Brain microvascular endothelial cell (primary cell): ENCODE results near the gene DNAH17.
A peak's percentile ranks its signal among the peaks of the same experiment; 100 is the strongest.

Experiments
- DNase-seq: peaks from one replicate; pipeline ENCODE4 v3.0.0-alpha.2; 2020
- H3K27ac ChIP-seq: fragments of 250-450 bp; sonication (Bioruptor Pico); 2 replicates; pipeline ENCODE4 v1.5.1; 2020; ENCODE audit warnings: mild to moderate bottlenecking, moderate library complexity
- H3K27me3 ChIP-seq: fragments of 250-450 bp; sonication (Bioruptor Pico); replicated peaks from 2 replicates; pipeline ENCODE4 v1.5.1; 2020; ENCODE audit warnings: mild to moderate bottlenecking
- H3K36me3 ChIP-seq: fragments of 250-450 bp; sonication (Bioruptor Pico); replicated peaks from 2 replicates; pipeline ENCODE4 v1.5.1; 2020; ENCODE audit warnings: mild to moderate bottlenecking
- H3K4me3 ChIP-seq: 2 replicates; pipeline ENCODE4 v1.5.1; 2011; ENCODE audit warnings: low read depth, mild to moderate bottlenecking, control low read depth, low read length, moderate library complexity
- in situ Hi-C: cut with HindIII; loops from 2 replicates; pipeline ENCODE4 v1.10.0; 2017; ENCODE audit warnings: low sequenced_read_pairs, low pct_ligation_motif_present
- TF ChIP-seq, protein P1 (sequence below): IDR thresholded peaks from 2 replicates; pipeline ENCODE4 v1.5.1; 2011; ENCODE audit warnings: low read depth, mild to moderate bottlenecking, moderate library complexity, low read length, control low read depth, inconsistent platforms; ENCODE audit errors: missing control alignments

DNAH17 gene

GRCh38 chr17:78499715-78500540 lies 77.3 kb downstream of the DNAH17 start:
- no peak for DNase-seq
- in situ Hi-C loops = loop anchor here (25.0 kb wide), 1 partner anchor 212 kb away; no protein-coding TSS in a partner anchor
- Histone ChIP-seq H3K27ac (no peak overlapping the region), H3K36me3 (no peaks in the 10 kb centered on the region), H3K27me3 (no peaks in the 10 kb centered on the region), H3K4me3 (no peak overlapping the region)
- TF ChIP-seq, protein P1, sequence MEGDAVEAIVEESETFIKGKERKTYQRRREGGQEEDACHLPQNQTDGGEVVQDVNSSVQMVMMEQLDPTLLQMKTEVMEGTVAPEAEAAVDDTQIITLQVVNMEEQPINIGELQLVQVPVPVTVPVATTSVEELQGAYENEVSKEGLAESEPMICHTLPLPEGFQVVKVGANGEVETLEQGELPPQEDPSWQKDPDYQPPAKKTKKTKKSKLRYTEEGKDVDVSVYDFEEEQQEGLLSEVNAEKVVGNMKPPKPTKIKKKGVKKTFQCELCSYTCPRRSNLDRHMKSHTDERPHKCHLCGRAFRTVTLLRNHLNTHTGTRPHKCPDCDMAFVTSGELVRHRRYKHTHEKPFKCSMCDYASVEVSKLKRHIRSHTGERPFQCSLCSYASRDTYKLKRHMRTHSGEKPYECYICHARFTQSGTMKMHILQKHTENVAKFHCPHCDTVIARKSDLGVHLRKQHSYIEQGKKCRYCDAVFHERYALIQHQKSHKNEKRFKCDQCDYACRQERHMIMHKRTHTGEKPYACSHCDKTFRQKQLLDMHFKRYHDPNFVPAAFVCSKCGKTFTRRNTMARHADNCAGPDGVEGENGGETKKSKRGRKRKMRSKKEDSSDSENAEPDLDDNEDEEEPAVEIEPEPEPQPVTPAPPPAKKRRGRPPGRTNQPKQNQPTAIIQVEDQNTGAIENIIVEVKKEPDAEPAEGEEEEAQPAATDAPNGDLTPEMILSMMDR = no peak

DNA sequence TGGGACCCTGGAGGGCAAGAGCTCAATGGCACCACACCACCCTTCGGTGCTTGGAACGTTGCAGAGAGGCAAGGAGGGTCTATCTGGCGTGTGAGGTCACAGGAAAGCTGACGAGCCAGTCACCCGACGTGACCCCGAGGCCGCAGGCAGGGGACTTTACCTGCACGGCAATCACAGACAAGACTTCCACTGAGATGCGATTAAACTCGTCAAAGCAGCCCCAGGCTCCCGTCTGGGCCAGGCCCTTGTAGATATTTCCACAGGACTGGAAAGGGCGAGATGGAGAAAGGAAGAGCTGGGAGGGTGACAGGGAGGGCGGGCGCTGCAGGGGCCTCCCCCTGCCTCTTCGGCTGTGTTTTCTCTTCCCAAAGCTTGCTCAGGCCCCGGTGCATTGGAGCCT lies 78.3 kb downstream of the DNAH17 start:
- no peak overlapping the region for H3K27ac ChIP-seq
- no peak overlapping the region for H3K4me3 ChIP-seq
- H3K36me3 ChIP-seq = no peaks in the 10 kb centered on the region
- in situ Hi-C loops = loop anchor here (25.0 kb wide), 1 partner anchor 213 kb away; no protein-coding TSS in a partner anchor
- TF ChIP-seq, protein P1 = no peak
- no peak for DNase-seq
- no peaks in the 10 kb centered on the region for H3K27me3 ChIP-seq

GRCh38 chr17:78497115-78497540 lies 80.1 kb downstream of the DNAH17 start:
- TF ChIP-seq, protein P1 = peak; percentile 90
- H3K4me3 ChIP-seq = no peak overlapping the region
- no peaks in the 10 kb centered on the region for H3K36me3 ChIP-seq
- DNase-seq = peak; percentile 73
- no peak overlapping the region for H3K27ac ChIP-seq
- H3K27me3 ChIP-seq = no peaks in the 10 kb centered on the region
- in situ Hi-C loops = loop anchor here (25.0 kb wide), 1 partner anchor 215 kb away; no protein-coding TSS in a partner anchor

GRCh38 chr17:78496311-78496710 lies 80.9 kb downstream of the DNAH17 start:
- in situ Hi-C loops = loop anchor here (25.0 kb wide), 1 partner anchor 216 kb away; no protein-coding TSS in a partner anchor
- no peak for DNase-seq
- TF ChIP-seq, protein P1 = no peak
- no peak overlapping the region for H3K4me3 ChIP-seq
- no peak overlapping the region for H3K27ac ChIP-seq
- H3K27me3 ChIP-seq = no peaks in the 10 kb centered on the region
- no peaks in the 10 kb centered on the region for H3K36me3 ChIP-seq

- H3K36me3 ChIP-seq = no peaks in the 10 kb centered on the region
- H3K27me3 ChIP-seq = no peaks in the 10 kb centered on the region
- TF ChIP-seq, protein P1 = no peak
- in situ Hi-C loops = loop anchor here (25.0 kb wide), 1 partner anchor 217 kb away; no protein-coding TSS in a partner anchor
- no peak overlapping the region for H3K27ac ChIP-seq
- DNase-seq = no peak
- H3K4me3 ChIP-seq = no peak overlapping the region
Observed at GRCh38 chr17:78495634-78496033, 81.6 kb downstream of the DNAH17 start.
